ENCODE data around the gene RGSL1.

RGSL1 gene

DNA sequence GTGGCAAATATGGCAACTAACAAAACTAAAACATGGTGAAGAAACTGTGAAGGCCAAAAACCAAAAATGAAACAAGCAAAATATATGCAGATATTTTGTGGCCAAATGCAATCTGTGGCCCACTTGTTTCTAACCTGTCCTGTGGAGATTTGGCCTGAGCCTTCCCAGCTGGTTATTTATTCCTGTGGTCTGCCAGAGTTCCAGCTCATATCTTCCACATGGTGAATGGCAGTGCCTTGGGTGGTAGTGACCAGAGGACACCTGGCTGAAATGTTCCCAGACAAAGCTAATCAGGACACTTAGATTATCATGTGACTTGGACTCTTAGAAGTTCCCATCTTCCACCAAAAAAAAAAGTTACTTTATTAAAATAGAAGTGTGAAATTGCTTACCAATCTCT lies 99.4 kb downstream of the RGSL1 start:
- H3K27me3 ChIP-seq (ENCODE audit: control insufficient read depth, low read length): no peaks in the 10 kb centered on the region
- H3F3A ChIP-seq (ENCODE audit: control insufficient read depth, insufficient read depth): no peaks in the 10 kb centered on the region
- no peak overlapping the region for H3K4me2 ChIP-seq (ENCODE audit: low read length)
- no peaks in the 10 kb centered on the region; the same call in 1 of the 2 replicates for H3K9me3 ChIP-seq (ENCODE audit: control insufficient read depth, insufficient read depth, low read length)
- H3K4me3 ChIP-seq (ENCODE audit: low read length): no peak overlapping the region
- no peaks in the 10 kb centered on the region for H3K36me3 ChIP-seq (ENCODE audit: control insufficient read depth, low read length)
- H3K4me1 ChIP-seq (ENCODE audit: control insufficient read depth, low read length): no peaks in the 10 kb centered on the region
- H3K9me2 ChIP-seq (replicated peaks; ENCODE audit: control insufficient read depth, low read length): no peaks in the 10 kb centered on the region
- no peaks in the 10 kb centered on the region for H4K20me1 ChIP-seq (ENCODE audit: control insufficient read depth, insufficient read depth, low read depth, low read length)
- no peak for TF ChIP-seq CTCF (IDR thresholded peaks at IDR 0.05; ENCODE audit: low read depth, low read length, poor library complexity, severe bottlenecking)
- no peak for TF ChIP-seq EZH2phosphoT487 (IDR thresholded peaks at IDR 0.05; ENCODE audit: borderline replicate concordance, low read length)
- H3K79me2 ChIP-seq (ENCODE audit: control insufficient read depth, low read length): no peaks in the 10 kb centered on the region
- H3K27ac ChIP-seq (ENCODE audit: low read depth, low read length): no peak overlapping the region

DNA sequence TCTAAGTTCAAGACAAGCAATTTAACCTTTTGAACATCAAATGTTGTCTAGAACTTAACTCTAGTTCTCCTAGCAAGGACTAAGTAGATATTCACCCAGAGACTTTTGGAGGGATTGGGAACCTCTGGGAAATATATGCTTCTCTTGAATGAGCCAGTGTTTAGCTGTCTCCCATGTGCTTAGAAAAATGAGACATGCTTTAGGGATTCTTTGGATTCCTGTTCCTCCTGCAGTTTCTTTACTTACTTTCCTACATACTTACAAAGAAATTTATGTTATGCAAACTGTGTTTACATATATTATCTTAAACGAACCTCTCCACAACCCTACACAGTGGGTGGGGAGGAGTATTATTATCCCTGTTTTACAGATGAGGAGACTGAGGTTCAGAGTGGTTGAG lies 99.9 kb downstream of the RGSL1 start:
- Histone ChIP-seq H3K27ac (ENCODE audit: low read depth, low read length) (no peak overlapping the region), H3K9me3 (ENCODE audit: control insufficient read depth, insufficient read depth, low read length) (no peaks in the 10 kb centered on the region; the same call in 1 of the 2 replicates), H3K4me2 (ENCODE audit: low read length) (no peak overlapping the region), H3K27me3 (ENCODE audit: control insufficient read depth, low read length) (no peaks in the 10 kb centered on the region), H3K9me2 (replicated peaks; ENCODE audit: control insufficient read depth, low read length) (no peaks in the 10 kb centered on the region), H3K79me2 (ENCODE audit: control insufficient read depth, low read length) (no peaks in the 10 kb centered on the region), H3K4me3 (ENCODE audit: low read length) (no peak overlapping the region), H3K4me1 (ENCODE audit: control insufficient read depth, low read length) (no peaks in the 10 kb centered on the region), H4K20me1 (ENCODE audit: control insufficient read depth, insufficient read depth, low read depth, low read length) (no peaks in the 10 kb centered on the region), H3K36me3 (ENCODE audit: control insufficient read depth, low read length) (no peaks in the 10 kb centered on the region), H3F3A (ENCODE audit: control insufficient read depth, insufficient read depth) (no peaks in the 10 kb centered on the region)
- TF ChIP-seq EZH2phosphoT487 (IDR thresholded peaks at IDR 0.05; ENCODE audit: borderline replicate concordance, low read length) (no peak), CTCF (IDR thresholded peaks at IDR 0.05; ENCODE audit: low read depth, low read length, poor library complexity, severe bottlenecking) (no peak)

GRCh38 chr1:182552527-182552926 lies 102.6 kb downstream of the RGSL1 start:
- no peaks in the 10 kb centered on the region for H3K36me3 ChIP-seq (ENCODE audit: control insufficient read depth, low read length)
- no peaks in the 10 kb centered on the region for H3F3A ChIP-seq (ENCODE audit: control insufficient read depth, insufficient read depth)
- TF ChIP-seq EZH2phosphoT487 (IDR thresholded peaks at IDR 0.05; ENCODE audit: borderline replicate concordance, low read length) (no peak), CTCF (IDR thresholded peaks at IDR 0.05; ENCODE audit: low read depth, low read length, poor library complexity, severe bottlenecking) (no peak)
- H3K79me2 ChIP-seq (ENCODE audit: control insufficient read depth, low read length): no peaks in the 10 kb centered on the region
- no peaks in the 10 kb centered on the region for H3K27me3 ChIP-seq (ENCODE audit: control insufficient read depth, low read length)
- H3K4me3 ChIP-seq (ENCODE audit: low read length): no peak overlapping the region
- no peak overlapping the region for H3K27ac ChIP-seq (ENCODE audit: low read depth, low read length)
- H3K9me3 ChIP-seq (ENCODE audit: control insufficient read depth, insufficient read depth, low read length): no peaks in the 10 kb centered on the region; the same call in 1 of the 2 replicates
- no peaks in the 10 kb centered on the region for H4K20me1 ChIP-seq (ENCODE audit: control insufficient read depth, insufficient read depth, low read depth, low read length)
- H3K9me2 ChIP-seq (replicated peaks; ENCODE audit: control insufficient read depth, low read length): no peaks in the 10 kb centered on the region
- H3K4me1 ChIP-seq (ENCODE audit: control insufficient read depth, low read length): no peaks in the 10 kb centered on the region
- no peak overlapping the region for H3K4me2 ChIP-seq (ENCODE audit: low read length)
